ENCODE data around the gene PDLIM7.
"Not testable (repeated sequence)": the region's sequence is repeated elsewhere in the genome, so short reads cannot be mapped to it uniquely, and the experiment has no call there.

Gene PDLIM7

GRCh38 chr5:177489119-177489716 is 8.2 kb downstream of the PDLIM7 start:
- no peak for DNase-seq

- no peak for DNase-seq
Measured at GRCh38 chr5:177487975-177488374, 9.4 kb downstream of the PDLIM7 start.

GRCh38 chr5:177487144-177487543 is 10.3 kb downstream of the PDLIM7 start:
- no peak for DNase-seq

- DNase-seq = no peak
Measured at GRCh38 chr5:177486256-177486655, 11.1 kb downstream of the PDLIM7 start.

- not testable (repeated sequence) for DNase-seq
Measured at GRCh38 chr5:177485753-177486152, 11.7 kb downstream of the PDLIM7 start.

GRCh38 chr5:177484902-177485549 is 12.4 kb downstream of the PDLIM7 start:
- no peak for DNase-seq

GRCh38 chr5:177483994-177484901 is 13.2 kb downstream of the PDLIM7 start:
- no peak for DNase-seq

GRCh38 chr5:177483042-177483441 is 14.4 kb downstream of the PDLIM7 start:
- no peak for DNase-seq

- no peak for DNase-seq
Measured at GRCh38 chr5:177482359-177482795, 15.0 kb downstream of the PDLIM7 start.

GRCh38 chr5:177479774-177480173 is 17.6 kb downstream of the PDLIM7 start:
- peak; percentile 67 for DNase-seq

- DNase-seq = peak; percentile 86
Measured at GRCh38 chr5:177478711-177479646, 18.4 kb downstream of the PDLIM7 start.

- no peak for DNase-seq
Measured at GRCh38 chr5:177477701-177478477, 19.5 kb downstream of the PDLIM7 start.

GRCh38 chr5:177476531-177477233 is 20.7 kb downstream of the PDLIM7 start:
- no peak for DNase-seq

- DNase-seq = no peak
Measured at GRCh38 chr5:177475563-177476427, 21.6 kb downstream of the PDLIM7 start.

GRCh38 chr5:177474846-177475562 is 22.4 kb downstream of the PDLIM7 start:
- DNase-seq = no peak

GRCh38 chr5:177474002-177474476 is 23.4 kb downstream of the PDLIM7 start:
- no peak for DNase-seq

- DNase-seq = no peak
Measured at GRCh38 chr5:177473443-177474001, 23.9 kb downstream of the PDLIM7 start, which contains the start of gene DBN1. Gene DBN1, minus strand, starts transcription at chr5:177473634. Its CDS starts 113 bp downstream, at chr5:177473521.
